ENCODE data around the gene WNT5A. TPM values are rescaled to one million over a fixed set of nuclear protein-coding genes. Genes with fewer than 3 reads are reported as not detected.
"Not testable (repeated sequence)": the region's sequence is repeated elsewhere in the genome, so short reads cannot be mapped to it uniquely, and the experiment has no call there.

Gene WNT5A
- total RNA-seq, 1 donor from 2014 or later: 27.2 TPM

DNA sequence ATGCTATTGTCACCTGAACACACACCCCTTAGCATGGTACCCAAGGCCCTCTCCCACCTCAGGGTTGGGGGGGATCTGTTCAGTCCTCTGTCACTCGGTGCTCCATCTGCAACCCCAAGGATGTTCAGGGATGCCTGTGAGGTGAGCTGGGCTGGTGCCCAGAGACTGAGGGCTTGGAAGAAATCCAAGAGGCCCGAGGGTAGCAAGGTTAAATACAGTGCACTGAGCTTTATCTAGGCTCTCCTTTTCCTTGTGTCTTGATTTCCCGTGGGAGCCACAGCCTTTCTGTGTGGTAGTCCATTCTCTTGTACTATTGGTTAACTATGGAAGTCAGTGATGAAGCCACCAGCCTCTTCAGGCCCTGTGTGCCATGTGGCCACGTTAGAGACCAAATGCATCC is 18.7 kb upstream of the WNT5A start:
- no peaks in the 10 kb centered on the region for H3K36me3 ChIP-seq
- ATAC-seq (no peak), DNase-seq (no peak)
- H3K27me3 ChIP-seq (ENCODE audit: low read depth): peaks cover 3% of the 10 kb centered on the region
- H3K4me3 ChIP-seq: no peak overlapping the region
- intact Hi-C loops (cut with DNase I): no loop called here
- no peak overlapping the region for H3K27ac ChIP-seq
- no peaks in the 10 kb centered on the region for H3K9me3 ChIP-seq
- H3K4me1 ChIP-seq: no peaks in the 10 kb centered on the region
- TF ChIP-seq, protein P1, sequence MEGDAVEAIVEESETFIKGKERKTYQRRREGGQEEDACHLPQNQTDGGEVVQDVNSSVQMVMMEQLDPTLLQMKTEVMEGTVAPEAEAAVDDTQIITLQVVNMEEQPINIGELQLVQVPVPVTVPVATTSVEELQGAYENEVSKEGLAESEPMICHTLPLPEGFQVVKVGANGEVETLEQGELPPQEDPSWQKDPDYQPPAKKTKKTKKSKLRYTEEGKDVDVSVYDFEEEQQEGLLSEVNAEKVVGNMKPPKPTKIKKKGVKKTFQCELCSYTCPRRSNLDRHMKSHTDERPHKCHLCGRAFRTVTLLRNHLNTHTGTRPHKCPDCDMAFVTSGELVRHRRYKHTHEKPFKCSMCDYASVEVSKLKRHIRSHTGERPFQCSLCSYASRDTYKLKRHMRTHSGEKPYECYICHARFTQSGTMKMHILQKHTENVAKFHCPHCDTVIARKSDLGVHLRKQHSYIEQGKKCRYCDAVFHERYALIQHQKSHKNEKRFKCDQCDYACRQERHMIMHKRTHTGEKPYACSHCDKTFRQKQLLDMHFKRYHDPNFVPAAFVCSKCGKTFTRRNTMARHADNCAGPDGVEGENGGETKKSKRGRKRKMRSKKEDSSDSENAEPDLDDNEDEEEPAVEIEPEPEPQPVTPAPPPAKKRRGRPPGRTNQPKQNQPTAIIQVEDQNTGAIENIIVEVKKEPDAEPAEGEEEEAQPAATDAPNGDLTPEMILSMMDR (IDR thresholded peaks at IDR 0.05): no peak

DNA sequence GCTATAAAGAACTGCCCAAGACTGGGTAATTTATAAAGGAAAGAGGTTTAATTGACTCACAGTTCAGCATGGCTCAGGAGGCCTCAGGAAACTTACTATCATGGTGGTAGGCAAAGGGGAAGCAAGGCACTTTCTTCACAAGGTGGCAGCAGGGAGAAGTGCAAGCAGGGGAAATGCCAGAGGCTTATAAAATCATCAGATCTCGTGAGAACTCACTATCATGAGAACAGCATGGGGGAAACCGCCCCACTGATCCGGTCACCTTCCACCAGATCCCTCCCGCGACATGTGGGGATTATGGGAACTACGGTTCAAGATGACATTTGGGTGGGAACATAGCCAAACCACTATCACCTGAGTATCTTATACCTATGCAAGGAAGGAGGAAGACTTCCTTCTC is 18.0 kb upstream of the WNT5A start:
- H3K27me3 ChIP-seq (ENCODE audit: low read depth); H3K4me1 ChIP-seq; H3K36me3 ChIP-seq; H3K4me3 ChIP-seq; intact Hi-C loops (cut with DNase I); H3K9me3 ChIP-seq; DNase-seq; H3K27ac ChIP-seq: not testable (repeated sequence)
- peak in 1 of 2 donors; percentile 41 for ATAC-seq
- TF ChIP-seq, protein P1 (IDR thresholded peaks at IDR 0.05): peak; percentile 36

DNA sequence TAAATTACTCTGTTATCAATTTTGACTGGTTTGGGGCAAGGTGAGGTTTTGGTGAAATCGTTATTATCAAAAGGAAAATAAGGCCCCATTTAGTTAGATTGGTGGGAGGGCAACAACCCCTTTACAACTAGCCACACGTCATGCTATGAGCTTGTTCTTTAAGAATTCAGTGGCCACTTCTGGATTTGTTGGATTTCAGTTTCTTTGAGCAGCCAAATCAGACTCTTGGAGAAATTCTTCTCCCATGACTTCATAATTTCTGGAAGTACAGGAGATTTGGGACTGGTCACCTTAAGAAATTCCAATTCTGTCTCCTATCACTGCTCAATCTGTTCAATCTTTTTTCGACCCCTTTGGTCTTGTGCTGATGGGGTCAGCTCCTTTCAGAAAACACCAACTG is 14.8 kb upstream of the WNT5A start:
- DNase-seq (no peak), ATAC-seq (no peak)
- H3K27me3 ChIP-seq (ENCODE audit: low read depth): no peaks in the 10 kb centered on the region
- H3K27ac ChIP-seq: no peak overlapping the region
- H3K36me3 ChIP-seq: no peaks in the 10 kb centered on the region
- TF ChIP-seq, protein P1 (IDR thresholded peaks at IDR 0.05): no peak
- intact Hi-C loops (cut with DNase I): no loop called here
- H3K4me3 ChIP-seq: no peak overlapping the region
- H3K9me3 ChIP-seq: no peaks in the 10 kb centered on the region
- no peaks in the 10 kb centered on the region for H3K4me1 ChIP-seq

DNA sequence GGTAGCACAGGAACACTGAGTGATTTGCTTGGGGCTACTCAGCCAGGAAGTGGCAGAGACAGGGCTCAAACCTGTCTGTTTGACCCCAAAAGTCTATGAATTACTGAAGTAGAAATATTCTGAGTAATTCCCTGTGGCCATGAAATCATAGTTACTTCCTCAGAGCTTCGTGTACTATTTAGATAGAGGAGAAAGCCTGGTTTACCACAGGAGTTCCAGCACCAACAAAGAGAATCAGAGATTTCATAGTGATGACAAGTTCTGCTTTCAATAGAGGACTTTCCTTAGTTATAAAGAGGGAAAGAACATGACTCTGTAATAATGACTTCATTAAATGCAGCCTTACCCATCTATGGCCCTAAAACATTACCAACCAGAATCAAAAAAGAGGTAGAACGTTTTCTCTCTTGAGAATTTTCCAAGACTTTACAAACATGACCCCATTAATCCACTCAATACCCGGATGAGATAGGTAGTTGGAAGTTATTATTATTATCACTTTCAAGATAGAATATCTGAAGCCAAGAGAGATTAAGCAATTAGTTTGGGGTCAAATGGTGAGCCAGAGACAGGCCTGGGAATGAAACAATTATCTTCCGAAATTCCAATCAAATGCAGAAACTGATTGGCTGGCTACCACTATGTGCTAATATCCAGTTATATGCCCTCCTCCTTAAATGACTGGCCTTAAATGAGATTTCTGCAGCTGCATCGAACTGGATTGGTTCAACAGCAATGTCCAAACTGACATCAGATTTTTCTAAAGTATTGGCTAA is 13.6 kb upstream of the WNT5A start:
- ATAC-seq (no peak), DNase-seq (no peak)
- H3K27ac ChIP-seq: no peak overlapping the region
- H3K4me1 ChIP-seq: no peaks in the 10 kb centered on the region
- TF ChIP-seq, protein P1 (IDR thresholded peaks at IDR 0.05): no peak
- H3K36me3 ChIP-seq: no peaks in the 10 kb centered on the region
- intact Hi-C loops (cut with DNase I): no loop called here
- no peaks in the 10 kb centered on the region for H3K27me3 ChIP-seq (ENCODE audit: low read depth)
- H3K9me3 ChIP-seq: no peaks in the 10 kb centered on the region
- H3K4me3 ChIP-seq: no peak overlapping the region

DNA sequence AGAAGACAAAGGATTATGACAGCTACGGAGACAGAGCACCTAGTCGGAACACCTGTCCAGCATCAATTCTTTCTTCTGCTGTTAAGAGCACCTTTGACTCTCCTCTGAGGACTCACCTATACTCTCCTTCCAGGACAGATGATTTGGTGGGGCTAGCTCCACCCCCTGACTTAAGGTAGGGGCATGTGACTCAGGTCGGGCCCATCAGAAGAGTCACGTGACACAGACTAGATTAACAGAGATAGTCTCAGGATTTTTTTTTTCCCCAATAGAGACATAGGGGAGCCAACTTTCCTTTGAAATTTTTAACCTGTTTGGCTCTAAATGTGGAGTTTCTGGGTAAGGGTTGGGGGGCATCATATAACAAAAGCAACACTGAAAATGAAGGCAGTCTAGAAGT is 11.4 kb upstream of the WNT5A start:
- H3K27me3 ChIP-seq (ENCODE audit: low read depth): no peaks in the 10 kb centered on the region
- H3K36me3 ChIP-seq: no peaks in the 10 kb centered on the region
- DNase-seq (no peak), ATAC-seq (no peak)
- intact Hi-C loops (cut with DNase I): no loop called here
- H3K27ac ChIP-seq: no peak overlapping the region
- no peaks in the 10 kb centered on the region for H3K4me1 ChIP-seq
- H3K9me3 ChIP-seq: no peaks in the 10 kb centered on the region
- TF ChIP-seq, protein P1 (IDR thresholded peaks at IDR 0.05): no peak
- H3K4me3 ChIP-seq: no peak overlapping the region

Measured in lower lobe of right lung (tissue), 2 donors.